MM.1S (cell line): ENCODE measurements around the gene GNA14.

Source experiments
- DNase-seq: peaks from one replicate; pipeline ENCODE4 v3.0.0-alpha.2; 2015
- H2AFZ ChIP-seq: fragments of 300-600 bp; sonication (generic); 2 replicates; pipeline ENCODE4 v1.6.0; 2016; ENCODE audit warnings: antibody characterized with exemption, low read length
- H3F3A ChIP-seq: fragments of 300-600 bp; sonication (generic); 2 replicates; pipeline ENCODE4 v1.6.1; 2016; ENCODE audit warnings: mild to moderate bottlenecking, antibody characterized with exemption, low read length, moderate library complexity, mixed read lengths; ENCODE audit not compliant: insufficient read depth
- H3K27ac ChIP-seq: fragments of 300-600 bp; sonication (generic); 2 replicates; pipeline ENCODE4 v1.5.1; 2016; ENCODE audit warnings: mild to moderate bottlenecking, low read length
- H3K27me3 ChIP-seq: fragments of 300-600 bp; sonication (generic); replicated peaks from 2 replicates; pipeline ENCODE4 v1.6.0; 2016; ENCODE audit warnings: low read length; ENCODE audit not compliant: insufficient read depth
- H3K36me3 ChIP-seq: fragments of 300-600 bp; sonication (generic); replicated peaks from 2 replicates; pipeline ENCODE4 v1.6.1; 2016; ENCODE audit warnings: mild to moderate bottlenecking, low read length, mixed read lengths; ENCODE audit not compliant: insufficient read depth
- H3K4me1 ChIP-seq: fragments of 300-600 bp; sonication (generic); 2 replicates; pipeline ENCODE4 v1.6.1; 2016; ENCODE audit warnings: low read length, mixed read lengths
- H3K4me2 ChIP-seq: fragments of 300-600 bp; sonication (generic); 2 replicates; pipeline ENCODE4 v1.6.0; 2016; ENCODE audit warnings: low read depth, low read length
- H3K4me3 ChIP-seq: fragments of 300-600 bp; sonication (generic); 2 replicates; pipeline ENCODE4 v1.5.1; 2016; ENCODE audit warnings: low read length, mixed read lengths
- H3K79me2 ChIP-seq: fragments of 300-600 bp; sonication (generic); 2 replicates; pipeline ENCODE4 v1.6.1; 2016; ENCODE audit warnings: mixed run types, low read length, mixed read lengths
- H3K9ac ChIP-seq: fragments of 300-600 bp; sonication (generic); 2 replicates; pipeline ENCODE4 v1.6.1; 2016; ENCODE audit warnings: low read length, mixed read lengths
- H3K9me2 ChIP-seq: fragments of 300-600 bp; sonication (generic); replicated peaks from 2 replicates; pipeline ENCODE4 v1.6.1; 2016; ENCODE audit warnings: mild to moderate bottlenecking, low read length, mixed read lengths; ENCODE audit not compliant: insufficient read depth
- H3K9me3 ChIP-seq: fragments of 300-600 bp; sonication (generic); replicated peaks from 2 replicates; pipeline ENCODE4 v1.6.1; 2016; ENCODE audit warnings: mild to moderate bottlenecking, low read length, mixed read lengths; ENCODE audit not compliant: insufficient read depth
- H4K20me1 ChIP-seq: fragments of 300-600 bp; sonication (generic); 2 replicates; pipeline ENCODE4 v1.6.1; 2016; ENCODE audit warnings: mild to moderate bottlenecking, low read length, moderate library complexity, mixed read lengths; ENCODE audit not compliant: insufficient read depth
- EZH2 ChIP-seq: fragments of 300-600 bp; sonication (generic); optimal IDR thresholded peaks from 2 replicates; pipeline ENCODE3; 2017; ENCODE audit warnings: low read depth, mild to moderate bottlenecking, antibody characterized with exemption, low read length, mixed read lengths
- EZH2phosphoT487 ChIP-seq: fragments of 300-600 bp; sonication (generic); IDR thresholded peaks from 2 replicates; pipeline ENCODE4 v1.6.1; 2018; ENCODE audit warnings: antibody characterized with exemption, low read length
- TF ChIP-seq, protein P1 (sequence below): fragments of 300-600 bp; sonication (generic); IDR thresholded peaks from 2 replicates; pipeline ENCODE4 v1.5.1; 2016; ENCODE audit warnings: antibody characterized with exemption, low read length, mixed read lengths

Gene GNA14

DNA sequence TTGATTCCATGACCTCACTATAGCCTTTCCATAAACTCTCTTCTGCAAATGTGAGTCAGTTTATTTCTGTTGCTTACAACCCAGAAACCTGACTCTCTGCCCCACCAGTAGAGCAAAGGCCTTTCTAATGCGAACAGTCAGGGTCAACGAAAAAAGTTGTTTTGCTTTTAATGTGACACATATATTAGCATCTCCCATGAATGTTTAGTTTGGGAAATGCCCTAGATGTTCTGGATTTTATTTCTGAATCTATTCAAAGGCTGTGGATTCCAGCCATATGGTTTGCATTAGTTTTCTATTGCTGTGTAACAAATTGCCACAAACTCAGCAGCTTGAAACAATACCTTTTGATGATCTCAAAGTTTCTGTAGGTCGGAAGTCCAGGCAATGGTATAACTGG is 193.5 kb downstream of the GNA14 start:
- TF ChIP-seq EZH2, result no peak
- TF ChIP-seq, protein P1, sequence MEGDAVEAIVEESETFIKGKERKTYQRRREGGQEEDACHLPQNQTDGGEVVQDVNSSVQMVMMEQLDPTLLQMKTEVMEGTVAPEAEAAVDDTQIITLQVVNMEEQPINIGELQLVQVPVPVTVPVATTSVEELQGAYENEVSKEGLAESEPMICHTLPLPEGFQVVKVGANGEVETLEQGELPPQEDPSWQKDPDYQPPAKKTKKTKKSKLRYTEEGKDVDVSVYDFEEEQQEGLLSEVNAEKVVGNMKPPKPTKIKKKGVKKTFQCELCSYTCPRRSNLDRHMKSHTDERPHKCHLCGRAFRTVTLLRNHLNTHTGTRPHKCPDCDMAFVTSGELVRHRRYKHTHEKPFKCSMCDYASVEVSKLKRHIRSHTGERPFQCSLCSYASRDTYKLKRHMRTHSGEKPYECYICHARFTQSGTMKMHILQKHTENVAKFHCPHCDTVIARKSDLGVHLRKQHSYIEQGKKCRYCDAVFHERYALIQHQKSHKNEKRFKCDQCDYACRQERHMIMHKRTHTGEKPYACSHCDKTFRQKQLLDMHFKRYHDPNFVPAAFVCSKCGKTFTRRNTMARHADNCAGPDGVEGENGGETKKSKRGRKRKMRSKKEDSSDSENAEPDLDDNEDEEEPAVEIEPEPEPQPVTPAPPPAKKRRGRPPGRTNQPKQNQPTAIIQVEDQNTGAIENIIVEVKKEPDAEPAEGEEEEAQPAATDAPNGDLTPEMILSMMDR, result no peak
- TF ChIP-seq EZH2phosphoT487, result no peak
- no peaks in the 10 kb centered on the region for H3K27me3 ChIP-seq
- H3K27ac ChIP-seq, result no peak overlapping the region
- H3K9me2 ChIP-seq, result no peaks in the 10 kb centered on the region
- H3F3A ChIP-seq, result no peaks in the 10 kb centered on the region
- H3K9ac ChIP-seq, result no peak overlapping the region
- no peaks in the 10 kb centered on the region for H4K20me1 ChIP-seq
- no peak for DNase-seq
- H3K4me3 ChIP-seq, result no peak overlapping the region
- H2AFZ ChIP-seq, result no peak overlapping the region
- no peaks in the 10 kb centered on the region for H3K36me3 ChIP-seq
- H3K4me2 ChIP-seq, result no peak overlapping the region
- H3K9me3 ChIP-seq, result no peaks in the 10 kb centered on the region
- no peaks in the 10 kb centered on the region for H3K79me2 ChIP-seq
- no peaks in the 10 kb centered on the region for H3K4me1 ChIP-seq

DNA sequence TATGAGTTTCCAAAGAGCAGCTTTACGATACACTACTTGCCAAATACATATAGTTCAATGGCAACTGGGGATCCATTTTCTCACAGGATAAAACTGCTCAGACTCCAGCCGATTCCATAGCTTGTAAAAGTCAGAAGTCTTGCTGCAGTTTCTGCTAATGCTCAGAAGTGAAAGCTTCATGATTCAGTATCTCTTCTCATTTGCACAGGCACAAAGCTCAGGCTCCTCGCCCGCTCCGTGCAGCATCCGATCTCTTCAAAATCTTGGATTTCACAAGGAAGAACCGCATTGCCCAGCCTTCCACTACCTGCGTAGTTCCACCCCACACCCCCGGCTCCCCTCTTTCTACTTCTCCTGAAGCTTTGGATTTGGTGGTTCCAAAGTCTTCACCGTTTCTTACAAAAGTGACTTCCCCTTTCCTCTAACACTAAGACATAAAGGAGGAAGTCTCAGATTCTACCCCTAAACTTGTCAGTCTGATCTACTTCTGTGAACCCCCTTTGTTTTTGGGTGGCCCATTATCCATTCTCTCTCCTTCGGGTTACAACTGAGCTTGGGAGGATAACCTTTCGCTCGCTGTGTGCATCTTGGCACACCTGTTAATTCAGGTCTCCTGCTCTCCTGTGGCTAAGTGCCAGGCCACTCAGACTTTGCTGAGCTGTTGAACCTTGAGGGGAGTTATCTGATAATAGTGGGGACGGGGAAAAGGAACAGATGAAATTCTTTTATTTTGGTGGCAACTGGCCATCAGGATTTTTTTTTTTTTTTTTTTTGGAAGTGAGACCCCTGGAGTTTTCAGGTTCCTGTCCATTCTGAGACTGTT is 194.1 kb downstream of the GNA14 start:
- no peaks in the 10 kb centered on the region for H3K79me2 ChIP-seq
- no peaks in the 10 kb centered on the region for H3K9me2 ChIP-seq
- H3K4me1 ChIP-seq, result no peaks in the 10 kb centered on the region
- H3K27me3 ChIP-seq, result no peaks in the 10 kb centered on the region
- no peak overlapping the region for H2AFZ ChIP-seq
- no peak overlapping the region for H3K4me3 ChIP-seq
- H3K9me3 ChIP-seq, result no peaks in the 10 kb centered on the region
- no peaks in the 10 kb centered on the region for H3F3A ChIP-seq
- no peak overlapping the region for H3K4me2 ChIP-seq
- DNase-seq, result no peak
- TF ChIP-seq, protein P1, result no peak
- no peak for TF ChIP-seq EZH2phosphoT487
- no peak for TF ChIP-seq EZH2
- no peak overlapping the region for H3K27ac ChIP-seq
- no peak overlapping the region for H3K9ac ChIP-seq
- no peaks in the 10 kb centered on the region for H4K20me1 ChIP-seq
- no peaks in the 10 kb centered on the region for H3K36me3 ChIP-seq

DNA sequence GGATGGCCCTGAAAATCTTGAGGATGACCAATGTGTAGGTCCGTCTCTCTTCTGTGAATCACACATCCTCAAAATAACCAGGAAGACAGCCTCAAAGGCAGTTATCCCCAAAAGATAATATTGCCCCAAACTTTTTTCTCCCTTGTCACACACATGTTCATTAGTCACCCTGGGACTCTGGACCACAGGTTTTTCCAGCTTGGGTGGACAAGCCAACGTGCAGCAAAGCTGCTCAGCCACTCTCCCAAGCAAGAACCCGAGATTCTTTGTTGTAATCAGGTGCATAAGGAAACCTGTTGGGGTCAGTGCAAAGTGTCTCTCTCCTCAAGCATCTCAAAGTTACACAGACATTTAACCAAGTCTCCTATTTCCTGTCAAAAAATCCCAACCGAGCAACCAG is 196.6 kb downstream of the GNA14 start:
- no peak overlapping the region for H3K9ac ChIP-seq
- no peak overlapping the region for H3K4me3 ChIP-seq
- H3K27me3 ChIP-seq, result no peaks in the 10 kb centered on the region
- no peak overlapping the region for H2AFZ ChIP-seq
- DNase-seq, result no peak
- no peaks in the 10 kb centered on the region for H4K20me1 ChIP-seq
- no peak overlapping the region for H3K27ac ChIP-seq
- H3K9me2 ChIP-seq, result no peaks in the 10 kb centered on the region
- TF ChIP-seq EZH2, result no peak
- TF ChIP-seq, protein P1, result no peak
- TF ChIP-seq EZH2phosphoT487, result no peak
- H3K79me2 ChIP-seq, result no peaks in the 10 kb centered on the region
- no peaks in the 10 kb centered on the region for H3F3A ChIP-seq
- no peaks in the 10 kb centered on the region for H3K9me3 ChIP-seq
- H3K36me3 ChIP-seq, result no peaks in the 10 kb centered on the region
- no peaks in the 10 kb centered on the region for H3K4me1 ChIP-seq
- H3K4me2 ChIP-seq, result no peak overlapping the region
